GM08714 (cell line): ENCODE results near the gene TRIO.

Experiments used
- H3K4me3 ChIP-seq: fragments of 200-500 bp; sonication (Bioruptor generic); 2 replicates; pipeline ENCODE4 v1.5.1; 2014; ENCODE audit warnings: mild to moderate bottlenecking, low read length, inconsistent platforms
- ZNF274 ChIP-seq: IDR thresholded peaks from 2 replicates; pipeline ENCODE4 v1.6.1; 2012; ENCODE audit warnings: mild to moderate bottlenecking, low read depth, low read length

TRIO gene

DNA sequence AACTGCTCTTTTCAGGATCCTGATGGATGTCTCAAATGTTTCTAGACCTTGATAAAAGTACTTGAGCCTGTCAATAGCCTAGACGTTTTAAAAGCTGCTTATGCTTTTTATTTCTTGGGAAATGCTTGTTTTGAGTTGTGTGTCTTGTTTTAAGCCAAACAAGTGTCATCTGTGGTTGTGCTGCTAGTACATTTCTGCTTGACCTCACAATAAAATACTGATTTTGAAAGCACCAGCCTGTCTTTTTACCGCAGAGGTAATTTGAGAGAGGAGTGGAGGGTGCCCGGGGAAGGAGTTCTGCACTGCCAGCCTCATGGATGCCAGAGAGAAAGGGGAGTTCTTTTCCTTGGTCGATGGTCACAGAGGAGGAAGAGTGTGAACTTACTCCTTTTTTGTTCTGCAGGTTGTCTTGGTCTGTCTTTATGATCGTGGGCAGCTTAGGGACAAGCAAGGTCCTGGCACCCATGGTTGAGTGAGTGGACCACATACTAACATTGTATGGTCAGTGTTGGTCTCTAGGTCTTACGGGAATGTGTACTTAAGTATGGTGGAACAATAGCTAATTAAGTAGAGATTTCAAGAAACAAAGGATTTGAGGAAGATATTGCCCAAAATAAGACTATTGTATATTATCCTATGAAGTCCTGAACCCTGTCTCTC, 61.0 kb downstream of the TRIO start:
- H3K4me3 ChIP-seq: no peak overlapping the region; the same call in 1 of the 2 replicates
- no peak for TF ChIP-seq ZNF274

DNA sequence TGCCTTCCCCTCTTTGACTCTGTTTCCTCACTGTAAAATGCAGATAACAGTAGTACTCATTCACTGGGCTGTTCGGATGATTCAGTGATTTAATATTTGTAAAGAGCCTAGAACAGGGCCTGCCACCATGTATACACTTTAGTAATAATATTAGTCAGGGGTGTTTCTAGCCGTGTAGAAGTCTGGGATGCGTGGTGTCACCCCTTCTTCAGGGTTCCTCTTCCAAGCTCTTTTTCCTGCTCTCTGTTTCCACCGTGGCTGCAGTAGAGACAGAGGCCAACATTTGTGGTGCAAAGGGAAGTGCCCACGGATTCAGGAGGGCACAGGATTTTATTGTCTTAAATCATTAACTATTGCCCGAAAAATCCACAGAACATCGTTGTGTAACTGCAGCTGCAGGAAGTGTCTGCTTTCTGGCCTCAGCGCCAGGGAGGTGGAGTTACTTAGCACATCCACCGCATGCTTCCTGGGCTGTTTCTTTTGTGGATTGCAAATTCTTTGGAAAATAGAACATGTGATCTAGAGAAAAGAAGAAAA, 61.7 kb downstream of the TRIO start:
- H3K4me3 ChIP-seq: peak overlapping the region; percentile 68; the same call in 1 of the 2 replicates
- TF ChIP-seq ZNF274: no peak

DNA sequence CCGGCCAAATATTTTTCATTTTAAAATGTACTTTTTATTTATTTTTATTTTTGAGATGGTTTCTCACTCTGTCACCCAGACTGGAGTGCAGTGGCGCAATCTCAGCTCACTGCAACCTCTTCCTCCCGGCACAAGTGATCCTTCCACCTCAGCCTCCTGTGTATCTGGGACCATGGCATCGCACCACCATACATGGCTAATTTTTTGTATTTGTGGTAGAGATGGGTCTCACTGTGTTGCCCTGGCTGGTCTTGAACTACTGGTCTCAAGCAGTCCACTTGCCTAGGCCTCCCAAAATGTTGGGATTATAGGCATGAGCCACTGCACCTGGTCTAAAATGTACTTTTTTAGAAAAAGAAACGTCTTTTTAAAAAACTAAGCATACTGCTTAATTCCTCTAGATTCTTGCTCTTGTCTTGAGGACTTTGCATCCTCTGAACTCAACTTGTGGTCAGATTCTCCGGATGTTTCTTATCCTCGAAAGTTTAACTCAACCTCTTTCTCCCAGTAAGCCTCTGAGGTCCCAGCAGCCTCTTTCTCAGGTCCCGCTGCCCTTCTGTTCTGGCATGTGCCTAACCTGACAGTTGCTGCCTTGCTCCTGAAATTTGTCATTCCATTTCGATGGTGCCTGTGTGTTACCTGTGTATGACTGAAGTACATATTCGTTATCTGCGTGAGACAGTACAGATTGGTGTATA, 63.0 kb downstream of the TRIO start:
- no peak for TF ChIP-seq ZNF274
- no peak overlapping the region; the same call in 1 of the 2 replicates for H3K4me3 ChIP-seq

DNA sequence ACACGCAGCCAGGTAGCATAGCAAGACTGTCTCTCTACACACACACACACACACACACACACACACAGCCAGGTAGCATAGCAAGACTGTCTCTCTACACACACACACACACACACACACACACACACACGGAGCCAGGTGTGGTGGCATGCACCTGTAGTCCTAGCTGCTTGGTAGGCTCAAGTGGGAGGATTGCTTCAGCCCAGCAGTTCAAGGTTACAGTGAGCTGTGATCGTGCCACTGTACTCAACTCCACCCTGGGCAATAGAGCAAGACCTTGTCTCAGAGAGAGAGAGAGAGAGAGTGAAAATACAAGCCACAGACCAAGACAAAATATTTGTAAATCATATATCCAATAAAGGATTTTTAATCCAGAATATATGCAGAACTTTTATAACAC, 64.3 kb downstream of the TRIO start:
- peak overlapping the region; percentile 9 for H3K4me3 ChIP-seq

DNA sequence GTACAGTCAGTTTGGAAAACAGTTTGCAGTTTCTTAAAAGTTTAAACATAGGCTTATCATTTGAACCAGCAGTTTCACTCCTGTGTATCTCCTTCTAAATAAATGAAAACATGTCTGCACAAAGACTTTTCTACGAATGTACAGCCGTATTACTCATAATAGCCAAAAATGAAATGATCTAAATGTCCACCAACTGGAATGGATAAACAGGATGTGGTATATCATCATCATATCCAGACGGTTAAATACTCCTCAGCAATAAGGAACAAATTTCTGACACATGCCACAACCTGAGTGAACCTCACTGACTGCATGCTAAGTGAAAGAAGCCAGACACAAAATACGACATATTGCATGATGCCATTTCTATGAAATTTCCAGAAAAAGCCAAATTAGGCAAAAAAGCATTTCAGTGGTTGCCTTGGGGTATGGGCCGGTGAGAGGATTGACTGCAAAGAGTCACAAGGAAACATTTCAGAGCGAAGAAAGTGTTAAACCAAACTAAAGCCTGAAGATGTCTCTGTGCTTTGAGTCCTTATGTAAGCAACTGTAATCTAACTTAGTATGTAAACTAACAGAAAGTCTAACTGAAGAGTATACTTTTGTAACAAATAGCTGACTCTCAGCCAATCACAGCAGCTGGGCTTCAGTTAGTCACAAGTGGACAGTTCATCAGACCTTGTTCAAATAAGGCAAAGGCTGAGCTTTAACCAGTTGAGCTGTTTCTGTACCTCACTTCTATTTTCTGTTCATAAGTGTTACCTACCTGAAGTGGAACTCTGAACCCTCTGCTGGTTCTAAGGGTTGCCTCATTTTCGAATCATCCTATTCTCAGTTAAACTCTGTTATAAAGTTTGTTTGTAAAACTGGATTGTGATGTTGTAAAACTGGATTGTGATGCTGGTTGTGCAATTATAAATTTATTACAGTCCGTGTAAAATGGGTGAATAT, 65.2 kb downstream of the TRIO start:
- TF ChIP-seq ZNF274: no peak
- H3K4me3 ChIP-seq: peak overlapping the region; percentile 41

DNA sequence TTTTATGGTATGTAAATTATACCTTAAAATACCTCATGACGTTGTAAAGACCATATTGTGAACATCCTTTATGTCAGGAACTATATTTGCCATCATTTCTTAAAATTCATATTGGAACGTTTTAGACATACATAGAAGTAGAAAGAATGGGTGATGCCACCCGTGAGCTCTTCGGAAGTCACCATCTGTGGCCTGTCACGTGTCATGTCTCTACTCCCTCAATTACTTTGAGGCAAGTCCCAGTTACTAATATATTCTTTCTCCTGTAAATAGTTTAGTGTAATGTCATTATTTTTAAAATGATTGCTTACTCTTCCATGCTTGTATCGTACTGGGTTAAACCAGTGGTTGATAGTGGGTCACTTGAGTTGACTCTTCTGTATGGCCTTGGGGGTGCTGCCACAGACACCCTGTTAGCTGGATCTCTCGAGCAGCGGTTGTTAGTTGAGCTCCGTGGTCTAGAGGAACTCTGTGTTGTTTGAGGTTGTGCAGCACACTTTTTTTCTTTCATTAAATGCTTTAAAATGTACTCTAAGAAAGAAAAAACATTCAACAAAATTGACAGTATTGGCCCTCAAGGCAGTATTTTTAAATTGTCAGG, 66.2 kb downstream of the TRIO start:
- H3K4me3 ChIP-seq: no peak overlapping the region; the same call in 1 of the 2 replicates
- TF ChIP-seq ZNF274: no peak

DNA sequence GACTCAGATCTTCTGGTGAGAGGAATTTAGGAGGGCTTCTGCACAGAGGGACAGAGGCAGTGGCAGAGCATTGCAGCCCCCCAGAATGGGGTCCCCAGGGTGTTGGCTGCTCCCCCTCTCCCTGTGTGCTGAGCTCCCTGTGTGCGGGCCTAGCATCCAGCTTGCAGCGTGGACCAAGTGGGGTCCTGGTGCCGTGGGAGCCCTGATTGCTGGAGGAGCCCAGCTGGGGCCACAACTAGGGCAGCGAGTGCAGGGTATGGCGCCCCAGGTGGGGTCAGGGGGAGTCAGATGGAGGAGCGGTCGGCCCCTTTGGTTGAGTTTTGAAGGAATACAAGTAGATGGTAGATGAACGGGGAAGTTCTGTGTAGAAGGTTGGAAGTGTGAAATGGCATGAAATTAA, 66.7 kb downstream of the TRIO start:
- no peak overlapping the region; the same call in 1 of the 2 replicates for H3K4me3 ChIP-seq
- TF ChIP-seq ZNF274: no peak

DNA sequence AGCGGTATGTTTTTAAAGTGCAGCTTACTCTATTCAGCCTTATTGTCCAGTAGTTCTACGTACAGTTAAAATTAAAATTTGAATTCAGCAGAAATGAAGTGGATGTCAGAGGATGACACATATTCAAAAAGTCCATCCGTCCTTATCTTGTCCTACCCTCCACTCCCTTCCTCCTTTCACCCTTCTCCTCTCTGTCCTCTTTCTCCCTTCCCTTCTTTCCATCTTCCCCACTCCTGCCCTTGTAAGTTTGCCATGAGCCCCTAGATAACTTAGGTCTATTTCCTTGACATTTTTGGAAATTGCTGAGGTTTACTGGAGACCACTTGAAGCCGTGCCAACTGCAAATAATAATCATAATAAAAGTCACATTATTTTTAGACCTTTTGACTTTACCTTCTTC, 67.6 kb downstream of the TRIO start:
- no peak for TF ChIP-seq ZNF274
- H3K4me3 ChIP-seq: peak overlapping the region; percentile 29; the same call in 1 of the 2 replicates

DNA sequence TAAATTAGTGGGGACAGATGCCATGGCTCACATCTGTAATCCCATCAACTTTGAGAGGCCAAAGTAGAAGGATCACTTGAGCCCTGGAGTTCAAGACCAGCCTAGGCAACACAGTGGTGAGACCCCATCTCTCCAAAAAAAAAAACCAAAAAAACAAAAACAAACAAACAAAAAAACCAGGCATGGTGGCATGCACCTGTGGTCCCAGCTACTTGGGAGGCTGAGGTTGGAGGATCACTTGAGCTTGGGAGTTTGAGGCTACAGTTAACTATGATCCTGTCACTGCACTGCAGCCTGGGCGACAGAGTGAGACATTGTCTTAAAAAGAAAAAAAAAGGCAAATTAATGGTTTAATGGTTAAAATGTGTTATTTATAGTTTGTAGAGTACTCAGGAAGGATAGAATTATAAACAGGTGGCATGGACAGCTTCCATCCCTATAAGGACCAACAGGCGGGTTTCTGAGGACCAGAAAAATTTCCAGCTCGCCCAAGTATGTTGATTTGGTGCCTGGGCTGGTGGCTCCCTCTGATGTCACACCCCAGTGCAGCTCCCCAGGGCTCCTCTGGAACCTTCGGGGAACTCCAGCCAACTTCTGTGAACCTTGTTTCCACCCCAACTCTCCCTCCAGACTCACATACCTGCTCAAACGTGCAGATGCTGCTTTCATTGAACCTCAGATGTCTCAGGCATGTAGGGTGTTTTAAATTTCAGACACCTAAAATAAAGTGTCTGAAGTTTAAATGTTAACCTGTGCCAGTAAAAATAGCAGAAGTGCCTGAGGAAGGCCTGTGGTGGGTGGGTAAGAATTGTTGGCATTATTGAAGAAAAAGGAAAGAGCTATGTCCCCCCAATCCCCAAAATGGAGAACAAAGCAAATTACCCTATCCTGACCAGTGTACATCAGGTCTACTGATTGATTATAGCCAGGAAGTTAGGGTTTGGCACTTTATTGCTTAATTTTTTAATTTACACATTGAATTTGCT, 69.0 kb downstream of the TRIO start:
- no peak for TF ChIP-seq ZNF274
- H3K4me3 ChIP-seq: peak overlapping the region; percentile 43

DNA sequence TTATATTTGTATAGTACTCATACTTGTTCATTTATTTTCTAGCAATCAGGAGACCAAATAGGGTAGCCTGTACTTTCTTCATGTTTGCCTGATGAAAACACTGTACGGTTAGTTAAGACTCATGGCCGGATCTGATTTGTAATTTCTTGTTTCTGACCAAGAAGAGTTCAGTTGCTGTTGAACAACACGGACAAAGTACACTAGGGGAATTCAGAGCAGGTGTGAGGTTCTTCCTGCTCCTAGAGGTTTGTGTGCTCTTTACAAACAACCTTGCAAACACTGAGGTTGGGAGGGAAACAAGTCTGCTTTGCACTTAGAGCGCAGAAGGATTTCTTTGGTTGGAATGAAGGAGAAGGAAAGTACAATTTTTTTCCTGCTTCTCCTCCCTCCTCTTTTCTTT, 69.7 kb downstream of the TRIO start:
- no peak overlapping the region; the same call in 1 of the 2 replicates for H3K4me3 ChIP-seq
- TF ChIP-seq ZNF274: no peak

DNA sequence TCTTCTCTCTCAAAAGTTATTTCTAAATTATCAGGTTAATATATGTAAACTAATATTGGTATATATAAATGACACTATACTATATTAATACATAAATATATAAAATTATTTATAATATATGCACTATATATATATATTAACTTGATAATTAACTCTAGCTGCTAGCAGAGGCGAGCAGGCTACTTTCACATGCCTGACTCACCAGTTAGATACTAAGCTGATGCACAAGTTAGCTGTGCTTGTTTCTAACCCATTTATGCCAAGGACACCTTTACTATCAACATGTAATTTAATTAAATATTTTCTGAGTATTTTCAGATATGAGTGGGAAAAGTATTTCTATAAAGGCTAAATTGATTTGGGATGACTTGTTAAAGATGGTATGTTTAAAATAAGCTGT, 70.1 kb downstream of the TRIO start:
- no peak for TF ChIP-seq ZNF274
- H3K4me3 ChIP-seq: peak overlapping the region; percentile 27; the same call in 1 of the 2 replicates

DNA sequence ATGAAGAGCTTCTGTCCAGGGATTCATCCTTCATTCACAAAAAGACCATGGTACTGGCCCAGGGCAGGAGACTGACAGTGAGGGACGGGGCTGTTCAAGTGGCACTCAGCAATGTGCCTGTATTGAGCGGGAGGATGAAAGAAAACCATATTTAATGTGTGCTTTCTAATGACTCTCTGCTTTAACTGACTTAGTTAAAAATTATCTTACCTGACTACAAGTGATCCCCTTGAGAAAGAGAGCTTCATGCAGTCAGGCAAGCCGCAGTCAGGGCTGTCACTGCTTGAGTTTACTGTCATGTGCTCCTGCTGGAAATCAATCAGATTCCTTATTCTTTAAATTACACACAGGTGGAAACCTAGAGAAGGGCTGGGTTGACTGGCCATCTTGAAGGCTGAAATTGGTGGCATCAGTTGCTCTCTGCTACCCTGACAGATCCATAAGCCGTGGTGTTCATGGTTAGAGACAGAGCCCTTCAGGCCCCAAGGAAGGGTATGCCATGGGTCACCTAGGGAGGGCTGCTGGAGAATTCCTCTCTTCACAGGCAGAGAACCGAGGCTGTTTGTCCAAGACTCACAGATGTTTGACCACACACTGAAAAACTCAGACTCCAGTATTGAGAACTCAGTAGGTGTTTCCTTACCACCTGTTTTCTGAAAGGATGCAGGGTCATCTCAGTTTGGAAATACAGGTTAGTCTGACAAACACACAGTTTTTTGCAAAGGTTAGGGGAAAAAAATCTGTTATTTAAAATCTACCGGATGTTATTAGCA, 70.9 kb downstream of the TRIO start:
- peak overlapping the region; percentile 27 for H3K4me3 ChIP-seq
- no peak for TF ChIP-seq ZNF274
